ENCODE data around the gene SH3GL3. TPM values are rescaled to one million over a fixed set of nuclear protein-coding genes. Genes with fewer than 3 reads are reported as not detected.

The SH3GL3 gene
- total and polyA plus RNA-seq, 2 of the 8 experiments (the other 6 are each of a cell fraction or from before 2014, with no cell fraction given) = 14.1 to 19.1 TPM

DNA sequence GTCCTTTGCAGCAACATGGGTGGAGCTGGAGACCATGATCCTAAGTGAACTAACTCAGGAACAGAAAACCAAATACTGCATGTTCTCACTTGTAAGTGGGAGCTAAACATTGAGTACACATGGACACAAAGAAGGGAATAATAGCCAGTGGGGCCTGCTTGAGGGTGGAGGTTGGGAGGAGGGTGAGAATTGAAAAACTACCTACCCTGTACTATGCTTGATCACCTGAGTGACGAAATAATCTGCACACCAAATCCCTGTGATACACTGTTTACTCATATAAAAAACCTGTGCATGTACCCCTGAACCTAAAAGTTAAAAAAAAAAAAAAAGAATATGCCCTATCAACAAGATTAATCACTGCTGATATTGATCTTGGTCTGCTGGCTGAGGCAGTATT lies 148.1 kb downstream of the SH3GL3 start (continued):
- TF ChIP-seq, protein P1, sequence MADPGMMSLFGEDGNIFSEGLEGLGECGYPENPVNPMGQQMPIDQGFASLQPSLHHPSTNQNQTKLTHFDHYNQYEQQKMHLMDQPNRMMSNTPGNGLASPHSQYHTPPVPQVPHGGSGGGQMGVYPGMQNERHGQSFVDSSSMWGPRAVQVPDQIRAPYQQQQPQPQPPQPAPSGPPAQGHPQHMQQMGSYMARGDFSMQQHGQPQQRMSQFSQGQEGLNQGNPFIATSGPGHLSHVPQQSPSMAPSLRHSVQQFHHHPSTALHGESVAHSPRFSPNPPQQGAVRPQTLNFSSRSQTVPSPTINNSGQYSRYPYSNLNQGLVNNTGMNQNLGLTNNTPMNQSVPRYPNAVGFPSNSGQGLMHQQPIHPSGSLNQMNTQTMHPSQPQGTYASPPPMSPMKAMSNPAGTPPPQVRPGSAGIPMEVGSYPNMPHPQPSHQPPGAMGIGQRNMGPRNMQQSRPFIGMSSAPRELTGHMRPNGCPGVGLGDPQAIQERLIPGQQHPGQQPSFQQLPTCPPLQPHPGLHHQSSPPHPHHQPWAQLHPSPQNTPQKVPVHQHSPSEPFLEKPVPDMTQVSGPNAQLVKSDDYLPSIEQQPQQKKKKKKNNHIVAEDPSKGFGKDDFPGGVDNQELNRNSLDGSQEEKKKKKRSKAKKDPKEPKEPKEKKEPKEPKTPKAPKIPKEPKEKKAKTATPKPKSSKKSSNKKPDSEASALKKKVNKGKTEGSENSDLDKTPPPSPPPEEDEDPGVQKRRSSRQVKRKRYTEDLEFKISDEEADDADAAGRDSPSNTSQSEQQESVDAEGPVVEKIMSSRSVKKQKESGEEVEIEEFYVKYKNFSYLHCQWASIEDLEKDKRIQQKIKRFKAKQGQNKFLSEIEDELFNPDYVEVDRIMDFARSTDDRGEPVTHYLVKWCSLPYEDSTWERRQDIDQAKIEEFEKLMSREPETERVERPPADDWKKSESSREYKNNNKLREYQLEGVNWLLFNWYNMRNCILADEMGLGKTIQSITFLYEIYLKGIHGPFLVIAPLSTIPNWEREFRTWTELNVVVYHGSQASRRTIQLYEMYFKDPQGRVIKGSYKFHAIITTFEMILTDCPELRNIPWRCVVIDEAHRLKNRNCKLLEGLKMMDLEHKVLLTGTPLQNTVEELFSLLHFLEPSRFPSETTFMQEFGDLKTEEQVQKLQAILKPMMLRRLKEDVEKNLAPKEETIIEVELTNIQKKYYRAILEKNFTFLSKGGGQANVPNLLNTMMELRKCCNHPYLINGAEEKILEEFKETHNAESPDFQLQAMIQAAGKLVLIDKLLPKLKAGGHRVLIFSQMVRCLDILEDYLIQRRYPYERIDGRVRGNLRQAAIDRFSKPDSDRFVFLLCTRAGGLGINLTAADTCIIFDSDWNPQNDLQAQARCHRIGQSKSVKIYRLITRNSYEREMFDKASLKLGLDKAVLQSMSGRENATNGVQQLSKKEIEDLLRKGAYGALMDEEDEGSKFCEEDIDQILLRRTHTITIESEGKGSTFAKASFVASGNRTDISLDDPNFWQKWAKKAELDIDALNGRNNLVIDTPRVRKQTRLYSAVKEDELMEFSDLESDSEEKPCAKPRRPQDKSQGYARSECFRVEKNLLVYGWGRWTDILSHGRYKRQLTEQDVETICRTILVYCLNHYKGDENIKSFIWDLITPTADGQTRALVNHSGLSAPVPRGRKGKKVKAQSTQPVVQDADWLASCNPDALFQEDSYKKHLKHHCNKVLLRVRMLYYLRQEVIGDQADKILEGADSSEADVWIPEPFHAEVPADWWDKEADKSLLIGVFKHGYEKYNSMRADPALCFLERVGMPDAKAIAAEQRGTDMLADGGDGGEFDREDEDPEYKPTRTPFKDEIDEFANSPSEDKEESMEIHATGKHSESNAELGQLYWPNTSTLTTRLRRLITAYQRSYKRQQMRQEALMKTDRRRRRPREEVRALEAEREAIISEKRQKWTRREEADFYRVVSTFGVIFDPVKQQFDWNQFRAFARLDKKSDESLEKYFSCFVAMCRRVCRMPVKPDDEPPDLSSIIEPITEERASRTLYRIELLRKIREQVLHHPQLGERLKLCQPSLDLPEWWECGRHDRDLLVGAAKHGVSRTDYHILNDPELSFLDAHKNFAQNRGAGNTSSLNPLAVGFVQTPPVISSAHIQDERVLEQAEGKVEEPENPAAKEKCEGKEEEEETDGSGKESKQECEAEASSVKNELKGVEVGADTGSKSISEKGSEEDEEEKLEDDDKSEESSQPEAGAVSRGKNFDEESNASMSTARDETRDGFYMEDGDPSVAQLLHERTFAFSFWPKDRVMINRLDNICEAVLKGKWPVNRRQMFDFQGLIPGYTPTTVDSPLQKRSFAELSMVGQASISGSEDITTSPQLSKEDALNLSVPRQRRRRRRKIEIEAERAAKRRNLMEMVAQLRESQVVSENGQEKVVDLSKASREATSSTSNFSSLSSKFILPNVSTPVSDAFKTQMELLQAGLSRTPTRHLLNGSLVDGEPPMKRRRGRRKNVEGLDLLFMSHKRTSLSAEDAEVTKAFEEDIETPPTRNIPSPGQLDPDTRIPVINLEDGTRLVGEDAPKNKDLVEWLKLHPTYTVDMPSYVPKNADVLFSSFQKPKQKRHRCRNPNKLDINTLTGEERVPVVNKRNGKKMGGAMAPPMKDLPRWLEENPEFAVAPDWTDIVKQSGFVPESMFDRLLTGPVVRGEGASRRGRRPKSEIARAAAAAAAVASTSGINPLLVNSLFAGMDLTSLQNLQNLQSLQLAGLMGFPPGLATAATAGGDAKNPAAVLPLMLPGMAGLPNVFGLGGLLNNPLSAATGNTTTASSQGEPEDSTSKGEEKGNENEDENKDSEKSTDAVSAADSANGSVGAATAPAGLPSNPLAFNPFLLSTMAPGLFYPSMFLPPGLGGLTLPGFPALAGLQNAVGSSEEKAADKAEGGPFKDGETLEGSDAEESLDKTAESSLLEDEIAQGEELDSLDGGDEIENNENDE (IDR thresholded peaks at IDR 0.05; ENCODE audit: insufficient replicate concordance, low read length) = no peak
- TF ChIP-seq RFX5 (IDR thresholded peaks at IDR 0.05; ENCODE audit: borderline replicate concordance, low read depth, low read length) = no peak

Data from H1 (cell line).